HG03039 (cell line): ENCODE data around the gene SKIDA1.

ENCODE experiments used
- ATAC-seq: cut with Tn5 transposase; IDR thresholded peaks from one replicate; pipeline ENCODE4 v1.9.1; 2021; ENCODE audit warnings: mild to moderate bottlenecking, moderate library complexity; ENCODE audit not compliant: unreplicated experiment

SKIDA1 gene

GRCh38 chr10:21487416-21488180 is 37.9 kb downstream of the SKIDA1 start:
- no peak for ATAC-seq

DNA sequence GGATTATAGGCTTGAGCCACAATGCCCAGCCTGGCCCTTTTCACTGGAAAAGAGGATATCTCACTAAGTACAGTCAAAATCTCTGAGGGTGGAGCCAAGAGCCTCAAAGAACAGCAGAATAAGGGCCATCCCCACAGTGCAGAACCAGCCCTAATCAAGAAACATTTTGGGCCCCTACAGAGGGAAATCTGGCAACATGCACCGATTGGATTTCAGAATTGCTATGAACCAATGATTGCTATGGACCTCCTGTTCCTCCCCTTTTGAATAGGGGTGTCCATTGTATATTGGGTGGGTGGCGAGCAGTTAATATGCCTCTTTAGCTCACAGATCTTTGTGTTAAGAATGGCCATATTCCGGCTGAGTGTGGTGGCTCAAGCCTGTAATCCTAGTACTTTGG is 42.7 kb downstream of the SKIDA1 start:
- ATAC-seq: no peak

DNA sequence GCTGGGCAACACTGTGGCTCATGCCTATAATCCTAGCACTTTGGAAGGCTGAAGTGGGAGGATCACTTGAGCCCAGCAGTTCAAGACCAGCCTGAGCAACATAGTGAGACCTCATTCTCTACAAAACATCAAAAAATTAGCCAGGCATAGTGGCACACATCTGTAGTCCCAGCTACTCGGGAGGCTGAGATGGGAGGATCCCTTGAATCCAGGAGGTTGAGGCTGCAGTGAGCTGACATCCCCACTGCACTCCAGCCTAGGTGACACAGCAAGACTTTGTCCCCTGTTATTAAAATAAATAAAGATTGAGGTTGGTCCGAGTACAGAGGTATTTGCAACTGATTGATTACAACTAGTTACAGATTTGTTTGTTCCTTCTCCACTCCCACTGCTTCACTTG is 44.1 kb downstream of the SKIDA1 start:
- ATAC-seq: no peak

- no peak for ATAC-seq
Observed at GRCh38 chr10:21479570-21480315, 45.7 kb downstream of the SKIDA1 start.

DNA sequence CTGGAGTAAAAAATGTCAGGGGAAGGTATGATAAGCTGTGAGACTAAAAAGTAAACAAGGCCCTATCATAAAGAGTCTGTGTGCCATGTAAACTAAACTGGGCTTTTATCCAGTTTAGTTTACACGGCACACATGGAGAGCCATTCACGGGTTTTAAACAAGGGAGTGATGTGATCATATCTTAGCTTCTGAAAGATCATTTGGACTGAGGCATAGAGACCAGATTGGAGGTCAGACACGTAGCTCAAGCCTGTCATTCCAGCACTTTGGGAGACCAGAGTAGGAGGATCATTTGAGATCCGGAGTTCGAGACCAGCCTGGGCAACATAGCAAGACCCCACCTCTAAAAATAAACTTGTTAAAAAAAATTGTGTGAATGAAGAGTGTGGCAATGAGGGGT is 50.1 kb downstream of the SKIDA1 start:
- no peak for ATAC-seq

- ATAC-seq: no peak
Observed at GRCh38 chr10:21473541-21473940, 51.9 kb downstream of the SKIDA1 start.

- ATAC-seq: no peak
Observed at GRCh38 chr10:21473135-21473534, 52.3 kb downstream of the SKIDA1 start.

- no peak for ATAC-seq
Observed at GRCh38 chr10:21468086-21468485, 57.4 kb downstream of the SKIDA1 start.

- ATAC-seq: no peak
Observed at GRCh38 chr10:21467633-21468032, 57.8 kb downstream of the SKIDA1 start.

- no peak for ATAC-seq
Observed at GRCh38 chr10:21464134-21464533, 61.3 kb downstream of the SKIDA1 start.
